ENCODE results near the gene ADM2. TPM values are rescaled to one million over a fixed set of nuclear protein-coding genes. Genes with fewer than 3 reads are reported as not detected.
A peak's percentile ranks its signal among the peaks of the same experiment; 100 is the strongest.

The ADM2 gene
- total and polyA plus RNA-seq, 2 of the 13 experiments (the other 11 are each of a cell fraction or from before 2014, with no cell fraction given): 1.2 to 3.0 TPM

DNA sequence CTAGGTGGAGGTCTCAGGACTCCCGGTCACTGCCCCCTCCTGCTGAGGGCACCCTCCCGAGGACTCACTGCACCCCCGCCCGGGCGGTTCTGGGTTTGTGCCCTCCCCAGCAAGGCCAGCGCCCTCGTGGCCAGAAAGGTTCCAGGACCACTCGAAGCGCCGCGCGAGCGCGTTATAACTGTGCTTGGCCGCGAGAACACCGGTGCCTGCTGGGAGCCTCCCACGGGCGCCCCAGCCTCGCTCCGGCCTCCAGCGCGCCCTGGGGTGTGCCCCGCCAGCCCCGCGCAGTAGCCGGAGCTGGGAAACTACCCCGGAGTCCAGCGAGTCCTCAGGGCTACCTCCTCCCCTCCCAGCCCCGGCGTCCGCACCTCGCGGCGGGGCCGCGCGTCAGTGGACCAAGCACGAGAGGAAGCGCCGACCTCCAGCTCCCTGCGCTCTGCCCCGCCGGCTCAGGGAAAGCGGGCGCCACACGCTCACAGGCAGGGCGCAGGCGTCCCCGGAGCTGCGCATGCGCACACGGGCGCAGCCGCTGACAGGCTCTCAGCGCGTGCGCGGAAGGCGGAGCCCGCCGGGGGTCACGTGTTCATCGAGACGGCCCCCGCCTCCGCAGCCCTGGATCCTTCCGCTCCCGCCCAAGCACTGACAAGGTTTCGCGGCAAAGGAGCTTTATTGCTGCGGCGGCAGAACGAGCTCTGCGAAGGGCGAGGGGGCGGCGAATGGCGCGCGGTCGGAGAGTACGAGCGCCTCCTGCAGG lies 43.9 kb downstream of the ADM2 start, which contains the start of gene SCO2 (continued):
- TF ChIP-seq ZNF234 (CRISPR knock-in tag; conservative IDR thresholded peaks at IDR 0.05) (peak; percentile 95), STAG1 (CRISPR knock-in tag; IDR thresholded peaks at IDR 0.05) (peak; percentile 39; the same call in 1 of the 2 replicates), ZFX (CRISPR knock-in tag; IDR thresholded peaks at IDR 0.05; ENCODE audit: low read depth) (peak; percentile 81), ZFP37 (CRISPR knock-in tag; IDR thresholded peaks at IDR 0.05; ENCODE audit: borderline replicate concordance) (peak; percentile 74; the same call in 1 of the 2 replicates), ZNF7 (CRISPR knock-in tag; IDR thresholded peaks at IDR 0.05) (peak; percentile 11; the same call in 1 of the 2 replicates), CHD2 (IDR thresholded peaks at IDR 0.05; ENCODE audit: low read depth, low read length) (peak; percentile 77), GATAD1 (CRISPR knock-in tag; IDR thresholded peaks at IDR 0.05) (peak; percentile 78), TCF12 (IDR thresholded peaks at IDR 0.05) (no peak), TCF12 (CRISPR knock-in tag; IDR thresholded peaks at IDR 0.05) (no peak), TP53 (CRISPR knock-in tag; conservative IDR thresholded peaks at IDR 0.05) (peak; percentile 27; the same call in 1 of the 2 replicates), ATF7-NPFF (CRISPR knock-in tag; IDR thresholded peaks at IDR 0.05; ENCODE audit: low read depth) (no peak; the same call in none of the 2 replicates), ZNF230 (CRISPR knock-in tag; IDR thresholded peaks at IDR 0.05) (peak; percentile 52; the same call in 1 of the 2 replicates), TBX3 (IDR thresholded peaks at IDR 0.05; ENCODE audit: borderline replicate concordance) (no peak), ERF (CRISPR knock-in tag; IDR thresholded peaks at IDR 0.05) (peak; percentile 83), TBP (CRISPR knock-in tag; IDR thresholded peaks at IDR 0.05) (no peak), CBX2 (IDR thresholded peaks at IDR 0.05; ENCODE audit: low read depth, low read length) (no peak), CBX2 (CRISPR knock-in tag; IDR thresholded peaks at IDR 0.05; ENCODE audit: low read depth) (no peak)
- TF ChIP-seq, protein P1, sequence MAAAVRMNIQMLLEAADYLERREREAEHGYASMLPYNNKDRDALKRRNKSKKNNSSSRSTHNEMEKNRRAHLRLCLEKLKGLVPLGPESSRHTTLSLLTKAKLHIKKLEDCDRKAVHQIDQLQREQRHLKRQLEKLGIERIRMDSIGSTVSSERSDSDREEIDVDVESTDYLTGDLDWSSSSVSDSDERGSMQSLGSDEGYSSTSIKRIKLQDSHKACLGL (CRISPR knock-in tag; IDR thresholded peaks at IDR 0.05): peak; percentile 79
- TF ChIP-seq, protein P2, sequence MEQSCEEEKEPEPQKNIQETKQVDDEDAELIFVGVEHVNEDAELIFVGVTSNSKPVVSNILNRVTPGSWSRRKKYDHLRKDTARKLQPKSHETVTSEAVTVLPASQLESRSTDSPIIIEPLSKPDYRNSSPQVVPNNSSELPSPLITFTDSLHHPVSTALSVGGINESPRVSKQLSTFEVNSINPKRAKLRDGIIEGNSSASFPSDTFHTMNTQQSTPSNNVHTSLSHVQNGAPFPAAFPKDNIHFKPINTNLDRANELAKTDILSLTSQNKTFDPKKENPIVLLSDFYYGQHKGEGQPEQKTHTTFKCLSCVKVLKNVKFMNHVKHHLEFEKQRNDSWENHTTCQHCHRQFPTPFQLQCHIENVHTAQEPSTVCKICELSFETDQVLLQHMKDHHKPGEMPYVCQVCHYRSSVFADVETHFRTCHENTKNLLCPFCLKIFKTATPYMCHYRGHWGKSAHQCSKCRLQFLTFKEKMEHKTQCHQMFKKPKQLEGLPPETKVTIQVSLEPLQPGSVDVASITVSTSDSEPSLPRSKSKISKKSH (CRISPR knock-in tag; IDR thresholded peaks at IDR 0.05; ENCODE audit: borderline replicate concordance): no peak
- TF ChIP-seq, protein P3, sequence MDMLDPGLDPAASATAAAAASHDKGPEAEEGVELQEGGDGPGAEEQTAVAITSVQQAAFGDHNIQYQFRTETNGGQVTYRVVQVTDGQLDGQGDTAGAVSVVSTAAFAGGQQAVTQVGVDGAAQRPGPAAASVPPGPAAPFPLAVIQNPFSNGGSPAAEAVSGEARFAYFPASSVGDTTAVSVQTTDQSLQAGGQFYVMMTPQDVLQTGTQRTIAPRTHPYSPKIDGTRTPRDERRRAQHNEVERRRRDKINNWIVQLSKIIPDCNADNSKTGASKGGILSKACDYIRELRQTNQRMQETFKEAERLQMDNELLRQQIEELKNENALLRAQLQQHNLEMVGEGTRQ (IDR thresholded peaks at IDR 0.05; ENCODE audit: low read depth, low read length): peak; percentile 94
- TF ChIP-seq, protein P3 (CRISPR knock-in tag; IDR thresholded peaks at IDR 0.05; ENCODE audit: borderline replicate concordance): peak; percentile 94; the same call in 1 of the 2 replicates
- TF ChIP-seq, protein P4, sequence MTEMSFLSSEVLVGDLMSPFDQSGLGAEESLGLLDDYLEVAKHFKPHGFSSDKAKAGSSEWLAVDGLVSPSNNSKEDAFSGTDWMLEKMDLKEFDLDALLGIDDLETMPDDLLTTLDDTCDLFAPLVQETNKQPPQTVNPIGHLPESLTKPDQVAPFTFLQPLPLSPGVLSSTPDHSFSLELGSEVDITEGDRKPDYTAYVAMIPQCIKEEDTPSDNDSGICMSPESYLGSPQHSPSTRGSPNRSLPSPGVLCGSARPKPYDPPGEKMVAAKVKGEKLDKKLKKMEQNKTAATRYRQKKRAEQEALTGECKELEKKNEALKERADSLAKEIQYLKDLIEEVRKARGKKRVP (CRISPR knock-in tag; IDR thresholded peaks at IDR 0.05): peak in 1 of 2 experiments; percentile 4; a peak in 1 of 4 replicates
- TF ChIP-seq, protein P5, sequence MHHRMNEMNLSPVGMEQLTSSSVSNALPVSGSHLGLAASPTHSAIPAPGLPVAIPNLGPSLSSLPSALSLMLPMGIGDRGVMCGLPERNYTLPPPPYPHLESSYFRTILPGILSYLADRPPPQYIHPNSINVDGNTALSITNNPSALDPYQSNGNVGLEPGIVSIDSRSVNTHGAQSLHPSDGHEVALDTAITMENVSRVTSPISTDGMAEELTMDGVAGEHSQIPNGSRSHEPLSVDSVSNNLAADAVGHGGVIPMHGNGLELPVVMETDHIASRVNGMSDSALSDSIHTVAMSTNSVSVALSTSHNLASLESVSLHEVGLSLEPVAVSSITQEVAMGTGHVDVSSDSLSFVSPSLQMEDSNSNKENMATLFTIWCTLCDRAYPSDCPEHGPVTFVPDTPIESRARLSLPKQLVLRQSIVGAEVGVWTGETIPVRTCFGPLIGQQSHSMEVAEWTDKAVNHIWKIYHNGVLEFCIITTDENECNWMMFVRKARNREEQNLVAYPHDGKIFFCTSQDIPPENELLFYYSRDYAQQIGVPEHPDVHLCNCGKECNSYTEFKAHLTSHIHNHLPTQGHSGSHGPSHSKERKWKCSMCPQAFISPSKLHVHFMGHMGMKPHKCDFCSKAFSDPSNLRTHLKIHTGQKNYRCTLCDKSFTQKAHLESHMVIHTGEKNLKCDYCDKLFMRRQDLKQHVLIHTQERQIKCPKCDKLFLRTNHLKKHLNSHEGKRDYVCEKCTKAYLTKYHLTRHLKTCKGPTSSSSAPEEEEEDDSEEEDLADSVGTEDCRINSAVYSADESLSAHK (CRISPR knock-in tag; IDR thresholded peaks at IDR 0.05; ENCODE audit: borderline replicate concordance): no peak

All from HepG2 (cell line).